IMR-90 (cell line): ENCODE measurements around the gene GJE1. TPM values are rescaled to one million over a fixed set of nuclear protein-coding genes. Genes with fewer than 3 reads are reported as not detected.

ENCODE experiments used
- ATAC-seq: fragments of 200-7000 bp; cut with Tn5 transposase; 2 replicates; pipeline ENCODE4 v1.9.1; 2020; ENCODE audit warnings: low read depth, mild to moderate bottlenecking, moderate library complexity
- BruUV-seq: library from RNA; stranded (reverse); fragments of 400-500 nt; replicated peaks from 2 replicates; lab custom pipeline; 2021; lab: Mats Ljungman, UMichigan
- CTCF ChIA-PET: fragments of 300-600 bp; formaldehyde crosslinking; extraction: SDS; loops from one replicate; lab custom pipeline; 2021; ENCODE audit warnings: antibody characterized with exemption; lab: Yijun Ruan, JAX
- POLR2A ChIA-PET: fragments of 300-600 bp; sonication (Branson Sonifier 250); formaldehyde crosslinking; loops from one replicate; lab custom pipeline; 2022; ENCODE audit warnings: antibody characterized with exemption; ENCODE audit not compliant: unreplicated experiment; lab: Charles Lee
- DNase-seq: peaks from one replicate; pipeline ENCODE4 v3.0.0; 2013
- H2AFZ ChIP-seq: replicated peaks from 2 replicates; pipeline ENCODE3; 2013; ENCODE audit warnings: low read length, mild to moderate bottlenecking; ENCODE audit not compliant: poor library complexity
- H2AK5ac ChIP-seq: 2 replicates; pipeline ENCODE4 v1.6.1; 2013; ENCODE audit warnings: low read depth, low read length, inconsistent platforms
- H2AK9ac ChIP-seq: replicated peaks from 2 replicates; pipeline ENCODE3; 2013; ENCODE audit warnings: mild to moderate bottlenecking, low read depth, low read length, moderate library complexity; ENCODE audit not compliant: poor library complexity
- H2BK120ac ChIP-seq: 2 replicates; pipeline ENCODE4 v1.6.1; 2013; ENCODE audit warnings: low read depth, low read length, inconsistent platforms
- H2BK15ac ChIP-seq: 3 replicates; pipeline ENCODE4 v1.6.1; 2013; ENCODE audit warnings: low read depth, low read length, inconsistent platforms
- H2BK20ac ChIP-seq: 2 replicates; pipeline ENCODE4 v1.6.1; 2013; ENCODE audit warnings: low read depth, mild to moderate bottlenecking, inconsistent platforms, low read length, moderate library complexity
- H2BK5ac ChIP-seq: 2 replicates; pipeline ENCODE4 v1.6.1; 2013; ENCODE audit warnings: mild to moderate bottlenecking, low read depth, low read length, inconsistent platforms; ENCODE audit not compliant: poor library complexity, severe bottlenecking
- H3K14ac ChIP-seq: replicated peaks from 2 replicates; pipeline ENCODE4 v1.6.1; 2013; ENCODE audit warnings: low read depth, low read length, inconsistent platforms
- H3K18ac ChIP-seq: 2 replicates; pipeline ENCODE4 v1.6.1; 2013; ENCODE audit warnings: low read depth, low read length, control low read depth
- H3K23ac ChIP-seq: 2 replicates; pipeline ENCODE4 v1.6.1; 2013; ENCODE audit warnings: low read depth, low read length, inconsistent platforms
- H3K27ac ChIP-seq: 2 replicates; pipeline ENCODE4 v1.5.1; 2013; ENCODE audit warnings: mild to moderate bottlenecking, control low read depth, low read length; ENCODE audit not compliant: insufficient read depth
- H3K27me3 ChIP-seq: 2 replicates; pipeline ENCODE4 v1.6.1; 2013; ENCODE audit warnings: low read length; ENCODE audit not compliant: control insufficient read depth, insufficient read depth
- H3K36me3 ChIP-seq: 2 replicates; pipeline ENCODE4 v1.6.1; 2013; ENCODE audit warnings: low read length, mixed read lengths; ENCODE audit not compliant: control insufficient read depth, insufficient read depth
- H3K4ac ChIP-seq: 2 replicates; pipeline ENCODE4 v1.6.1; 2013; ENCODE audit warnings: low read depth, low read length, inconsistent platforms
- H3K4me1 ChIP-seq: 2 replicates; pipeline ENCODE4 v1.6.1; 2013; ENCODE audit warnings: low read length, mixed read lengths; ENCODE audit not compliant: control insufficient read depth, insufficient read depth
- H3K4me2 ChIP-seq: 2 replicates; pipeline ENCODE4 v1.6.1; 2013; ENCODE audit warnings: low read depth, mild to moderate bottlenecking, control low read depth, low read length, moderate library complexity
- H3K4me3 ChIP-seq: 2 replicates; pipeline ENCODE4 v1.5.1; 2013; ENCODE audit warnings: low read depth, mild to moderate bottlenecking, control low read depth, low read length, moderate library complexity; ENCODE audit not compliant: insufficient read depth
- H3K56ac ChIP-seq: 2 replicates; pipeline ENCODE4 v1.6.1; 2013; ENCODE audit warnings: low read length, inconsistent platforms; ENCODE audit not compliant: insufficient read depth; ENCODE audit errors: extremely low read depth
- H3K79me1 ChIP-seq, 2 experiments: 2 replicates each; pipeline ENCODE4 v1.6.1; 2013; ENCODE audit warnings: low read length in 2 of 2, inconsistent platforms in 1 of 2, low read depth in 1 of 2
- H3K9ac ChIP-seq: 2 replicates; pipeline ENCODE4 v1.6.1; 2013; ENCODE audit warnings: low read depth, low read length, control low read depth
- H3K9me1 ChIP-seq: 2 replicates; pipeline ENCODE4 v1.6.1; 2013; ENCODE audit warnings: low read length, inconsistent platforms; ENCODE audit not compliant: insufficient read depth
- H3K9me3 ChIP-seq: 2 replicates; pipeline ENCODE4 v1.6.1; 2013; ENCODE audit warnings: low read length; ENCODE audit not compliant: control insufficient read depth, insufficient read depth
- H4K20me1 ChIP-seq: 2 replicates; pipeline ENCODE4 v1.6.1; 2013; ENCODE audit warnings: low read length, inconsistent platforms; ENCODE audit not compliant: insufficient read depth
- H4K5ac ChIP-seq: 2 replicates; pipeline ENCODE4 v1.6.1; 2013; ENCODE audit warnings: mild to moderate bottlenecking, low read depth, low read length, control low read depth
- H4K8ac ChIP-seq, 2 experiments: 2 replicates each; pipeline ENCODE4 v1.6.1; 2013; ENCODE audit warnings: low read depth in 2 of 2, low read length in 2 of 2, control low read depth in 1 of 2, inconsistent platforms in 1 of 2
- H4K91ac ChIP-seq: 2 replicates; pipeline ENCODE4 v1.6.1; 2013; ENCODE audit warnings: low read depth, low read length, inconsistent platforms; ENCODE audit not compliant: insufficient read depth
- BHLHE40 ChIP-seq: fragments of 150-350 bp; IDR thresholded peaks from 2 replicates; pipeline ENCODE4 v1.6.1; 2016; ENCODE audit warnings: mild to moderate bottlenecking, low read depth, low read length
- FOS ChIP-seq: fragments of 150-350 bp; IDR thresholded peaks from 2 replicates; pipeline ENCODE4 v1.6.1; 2016; ENCODE audit warnings: low read depth, low read length
- MXI1 ChIP-seq: IDR thresholded peaks from 2 replicates; pipeline ENCODE4 v1.6.1; 2012; ENCODE audit warnings: low read depth, mild to moderate bottlenecking, low read length, moderate library complexity, borderline replicate concordance
- NFE2L2 ChIP-seq: fragments of 150-350 bp; IDR thresholded peaks from 2 replicates; pipeline ENCODE4 v1.6.1; 2016; ENCODE audit warnings: low read depth, mild to moderate bottlenecking, low read length
- RFX5 ChIP-seq: IDR thresholded peaks from 2 replicates; pipeline ENCODE4 v1.8.0; 2012; ENCODE audit warnings: low read depth, mild to moderate bottlenecking, low read length, moderate library complexity
- WGBS, 2 experiments: methylation state at CpG; one replicate each; pipeline versions ENCODE4 v1.1.5 to v1.1.7; 2013; ENCODE audit warnings: missing lambda C conversion rate in 2 of 2; ENCODE audit not compliant: insufficient read length in 1 of 2; ENCODE audit errors: extremely low coverage in 2 of 2; 5-methylcytosine and 5-hydroxymethylcytosine counted together
- dilution Hi-C: fragments of 300-500 bp; cut with HindIII; formaldehyde crosslinking; loops from one replicate; pipeline ENCODE4 v1.14.3; 2018; ENCODE audit warnings: low sequenced_read_pairs; ENCODE audit not compliant: unreplicated experiment
- in situ Hi-C: fragments of 300-500 bp; cut with MboI; formaldehyde crosslinking; loops from 3 replicates; pipeline ENCODE4 v1.14.3; 2019; ENCODE audit warnings: low sequenced_read_pairs, inconsistent platforms, mixed read lengths
- intact Hi-C: fragments of 100-400 bp; cut with micrococcal nuclease; formaldehyde crosslinking; loops from 2 replicates; pipeline ENCODE4 v1.10.0; 2022
- polyA plus RNA-seq, 3 experiments: library from polyadenylated mRNA; depleted of rRNA; stranded (reverse); fragments of >200 nt; gene quantifications; 2 replicates each; pipeline ENCODE4 v1.2.3, GENCODE V29; 2012; ENCODE audit warnings: low replicate concordance in 1 of 3
- total RNA-seq: library from RNA; depleted of rRNA; stranded (reverse); fragments of >200 nt; gene quantifications from 2 replicates; pipeline ENCODE4 v1.2.3, GENCODE V29; 2012

GJE1 gene
- total and polyA plus RNA-seq, 2 of the 4 experiments (the other 2 are of a cell fraction), result not detected

- WGBS, 2 experiments, result no CpG with 5 or more reads among the region's 1 CpG
- no peak overlapping the region for H3K23ac ChIP-seq
- dilution Hi-C loops, result no loop called here
Observed at GRCh38 chr6:142183351-142183750, 50.6 kb downstream of the GJE1 start.

More at GRCh38 chr6:142183351-142183750, 50.6 kb downstream of the GJE1 start:
- Histone ChIP-seq H4K5ac (no peak overlapping the region), H2BK20ac (no peak overlapping the region), H3K18ac (no peak overlapping the region), H3K4me3 (no peak overlapping the region), H3K4me1 (peaks cover under 1% of the 10 kb centered on the region; the same call in 1 of the 2 replicates), H3K79me1 (peaks cover 7 to 12% of the 10 kb centered on the region in 2 experiments; a peak in 2 of 4 replicates), H3K36me3 (peaks cover 3% of the 10 kb centered on the region; the same call in 1 of the 2 replicates), H2AK5ac (no peak overlapping the region), H3K27ac (no peak overlapping the region), H3K27me3 (no peaks in the 10 kb centered on the region), H3K4me2 (no peak overlapping the region), H4K91ac (no peak overlapping the region), H2BK15ac (no peak overlapping the region), H3K9ac (no peak overlapping the region), H3K4ac (no peak overlapping the region), H2BK120ac (no peak overlapping the region), H4K20me1 (no peaks in the 10 kb centered on the region), H3K9me1 (no peaks in the 10 kb centered on the region), H2AK9ac (no peak overlapping the region), H2BK5ac (no peak overlapping the region), H3K9me3 (no peaks in the 10 kb centered on the region), H2AFZ (no peak overlapping the region), H3K56ac (no peak overlapping the region), H4K8ac (no peak overlapping the region), H3K14ac (no peak overlapping the region)
- ChIA-PET CTCF (no interaction called here), POLR2A (no interaction called here)
- in situ Hi-C loops (no loop called here), intact Hi-C loops (no loop called here)
- DNase-seq, result no peak
- no peak for ATAC-seq
- no TSS peak for BruUV-seq
- TF ChIP-seq FOS (no peak), NFE2L2 (no peak), MXI1 (no peak), RFX5 (no peak), BHLHE40 (no peak)
